Mesenchymal stem cell (in vitro differentiated cells and primary cell): ENCODE measurements around the gene SAA4.

ENCODE experiments used
- DNase-seq: peaks from one replicate; pipeline ENCODE4 v3.0.0-alpha.2; 2013
- H2AFZ ChIP-seq: one replicate; pipeline ENCODE4 v1.6.1; 2013; ENCODE audit warnings: low read depth, mild to moderate bottlenecking, control low read depth, inconsistent platforms, low read length, moderate library complexity
- H2AK5ac ChIP-seq: 2 replicates; pipeline ENCODE4 v1.6.1; 2013; ENCODE audit warnings: low read length, moderate library complexity, mild to moderate bottlenecking, inconsistent platforms; ENCODE audit not compliant: severe bottlenecking
- H2BK120ac ChIP-seq: one replicate; pipeline ENCODE4 v1.6.1; 2013; ENCODE audit warnings: low read depth, mild to moderate bottlenecking, inconsistent platforms, low read length, moderate library complexity
- H2BK12ac ChIP-seq, 2 experiments: one replicate each; pipeline ENCODE4 v1.6.1; 2013; ENCODE audit warnings: inconsistent platforms in 2 of 2, low read length in 2 of 2, mild to moderate bottlenecking in 2 of 2, moderate library complexity in 2 of 2, control low read depth in 1 of 2
- H2BK15ac ChIP-seq: one replicate; pipeline ENCODE4 v1.6.1; 2013; ENCODE audit warnings: mild to moderate bottlenecking, low read depth, inconsistent platforms; ENCODE audit not compliant: poor library complexity, severe bottlenecking
- H2BK5ac ChIP-seq: 2 replicates; pipeline ENCODE4 v1.6.1; 2013; ENCODE audit warnings: low read depth, mild to moderate bottlenecking, low read length, control low read depth, inconsistent platforms; ENCODE audit not compliant: poor library complexity, severe bottlenecking
- H3K14ac ChIP-seq, 2 experiments: one replicate each; pipeline ENCODE4 v1.6.1; 2013; ENCODE audit warnings: inconsistent platforms in 2 of 2, low read length in 2 of 2, control low read depth in 1 of 2, mild to moderate bottlenecking in 1 of 2, moderate library complexity in 1 of 2
- H3K18ac ChIP-seq, 2 experiments: one replicate each; pipeline ENCODE4 v1.6.1; 2013; ENCODE audit warnings: inconsistent platforms in 2 of 2, low read length in 2 of 2, control low read depth in 1 of 2, low read depth in 1 of 2, mild to moderate bottlenecking in 1 of 2
- H3K23ac ChIP-seq, 2 experiments: one replicate each; pipeline ENCODE4 v1.6.1; 2013; ENCODE audit warnings: inconsistent platforms in 2 of 2, low read length in 2 of 2, mild to moderate bottlenecking in 2 of 2, moderate library complexity in 2 of 2, control low read depth in 1 of 2
- H3K27ac ChIP-seq: 2 replicates; pipeline ENCODE4 v1.5.1; 2013; ENCODE audit warnings: mild to moderate bottlenecking, moderate library complexity, low read length, control low read depth, inconsistent platforms; ENCODE audit not compliant: poor library complexity, severe bottlenecking
- H3K27me3 ChIP-seq, 2 experiments: 2 replicates each; pipeline versions ENCODE4 v1.6.1 to v1.7.0; 2013; ENCODE audit warnings: low read length in 2 of 2, mild to moderate bottlenecking in 2 of 2, moderate library complexity in 2 of 2, control low read depth in 1 of 2, inconsistent platforms in 1 of 2; ENCODE audit not compliant: control insufficient read depth in 1 of 2, insufficient read depth in 1 of 2
- H3K36me3 ChIP-seq, 2 experiments: 2 replicates each; pipeline versions ENCODE4 v1.6.1 to v1.7.0; 2013; ENCODE audit warnings: low read length in 2 of 2, control low read depth in 1 of 2, inconsistent platforms in 1 of 2, low read depth in 1 of 2, mild to moderate bottlenecking in 1 of 2; ENCODE audit not compliant: insufficient read depth in 2 of 2, control insufficient read depth in 1 of 2
- H3K4ac ChIP-seq, 2 experiments: one replicate each; pipeline ENCODE4 v1.6.1; 2013; ENCODE audit warnings: inconsistent platforms in 2 of 2, low read length in 2 of 2, mild to moderate bottlenecking in 2 of 2, moderate library complexity in 2 of 2, control low read depth in 1 of 2, low read depth in 1 of 2
- H3K4me1 ChIP-seq: 2 replicates; pipeline ENCODE4 v1.6.1; 2013; ENCODE audit warnings: low read depth, low read length, control low read depth; ENCODE audit not compliant: control insufficient read depth, insufficient read depth
- H3K4me2 ChIP-seq: 2 replicates; pipeline ENCODE4 v1.6.1; 2013; ENCODE audit warnings: low read length, mild to moderate bottlenecking, inconsistent platforms; ENCODE audit not compliant: poor library complexity, severe bottlenecking
- H3K4me3 ChIP-seq, 2 experiments: 2 replicates each; pipeline versions ENCODE4 v1.5.1 to v1.7.0; 2013; ENCODE audit warnings: low read length in 2 of 2, mild to moderate bottlenecking in 2 of 2, control low read depth in 1 of 2, low read depth in 1 of 2; ENCODE audit not compliant: insufficient read depth in 1 of 2
- H3K79me1 ChIP-seq: replicated peaks from 2 replicates; pipeline ENCODE4 v1.6.1; 2013; ENCODE audit warnings: mild to moderate bottlenecking, control low read depth, low read length, inconsistent platforms; ENCODE audit not compliant: poor library complexity, severe bottlenecking
- H3K9ac ChIP-seq: 2 replicates; pipeline ENCODE4 v1.7.0; 2013; ENCODE audit warnings: mild to moderate bottlenecking, low read length, moderate library complexity
- H3K9me3 ChIP-seq: 2 replicates; pipeline ENCODE4 v1.7.0; 2013; ENCODE audit warnings: mild to moderate bottlenecking, low read length; ENCODE audit not compliant: control insufficient read depth
- H4K8ac ChIP-seq: one replicate; pipeline ENCODE4 v1.6.1; 2013; ENCODE audit warnings: inconsistent platforms, mild to moderate bottlenecking, low read length, moderate library complexity
- H4K91ac ChIP-seq: one replicate; pipeline ENCODE4 v1.6.1; 2013; ENCODE audit warnings: mild to moderate bottlenecking, low read length, inconsistent platforms
- WGBS: methylation state at CpG from one replicate; pipeline ENCODE4 v1.1.7; 2013; ENCODE audit warnings: mixed read lengths; 5-methylcytosine and 5-hydroxymethylcytosine counted together

The SAA4 gene

GRCh38 chr11:18235394-18236334 lies 938 bp downstream of the SAA4 start:
- Histone ChIP-seq H3K4me2 (no peak overlapping the region), H3K9ac (no peak overlapping the region), H2BK5ac (no peak overlapping the region), H2BK120ac (no peak overlapping the region), H2AK5ac (no peak overlapping the region), H3K27me3 (peaks cover 21 to 38% of the 10 kb centered on the region in 2 experiments), H4K8ac (no peak overlapping the region), H3K27ac (no peak overlapping the region), H2AFZ (no peak overlapping the region), H2BK12ac (no peak overlapping the region), H3K4ac (no peak overlapping the region), H3K14ac (no peak overlapping the region), H4K91ac (no peak overlapping the region), H3K36me3 (no peaks in the 10 kb centered on the region), H3K4me1 (no peaks in the 10 kb centered on the region), H3K18ac (no peak overlapping the region), H3K4me3 (no peak overlapping the region), H3K9me3 (no peaks in the 10 kb centered on the region), H2BK15ac (no peak overlapping the region), H3K79me1 (no peaks in the 10 kb centered on the region), H3K23ac (no peak overlapping the region)
- WGBS = 45% methylated on average over 5 of the region's 8 CpGs
- DNase-seq = no peak

GRCh38 chr11:18233912-18234311 lies 2.7 kb downstream of the SAA4 start:
- 91% methylated on average over 2 of the region's 4 CpGs for WGBS
- Histone ChIP-seq H2AK5ac (no peak overlapping the region), H3K27ac (no peak overlapping the region)

GRCh38 chr11:18230859-18231258 lies 5.7 kb downstream of the SAA4 start:
- no peak overlapping the region for H3K9ac ChIP-seq
- no peak overlapping the region for H2AK5ac ChIP-seq
- H2BK120ac ChIP-seq = no peak overlapping the region
- no peaks in the 10 kb centered on the region for H3K4me1 ChIP-seq
- peaks cover 8 to 22% of the 10 kb centered on the region in 2 experiments for H3K27me3 ChIP-seq
- H2BK15ac ChIP-seq = no peak overlapping the region
- H3K79me1 ChIP-seq = no peaks in the 10 kb centered on the region
- H3K36me3 ChIP-seq = no peaks in the 10 kb centered on the region
- no peak overlapping the region for H3K4ac ChIP-seq
- H3K4me2 ChIP-seq = no peak overlapping the region
- H3K18ac ChIP-seq = no peak overlapping the region
- H2BK12ac ChIP-seq = no peak overlapping the region
- no peak overlapping the region for H3K4me3 ChIP-seq
- no peak for DNase-seq
- 81% methylated on average over 2 of the region's 2 CpGs for WGBS
- H2AFZ ChIP-seq = no peak overlapping the region
- H3K27ac ChIP-seq = no peak overlapping the region
- no peak overlapping the region for H2BK5ac ChIP-seq
- H3K23ac ChIP-seq = no peak overlapping the region
- H4K8ac ChIP-seq = no peak overlapping the region
- no peak overlapping the region for H3K14ac ChIP-seq
- H3K9me3 ChIP-seq = no peaks in the 10 kb centered on the region
- no peak overlapping the region for H4K91ac ChIP-seq

More at GRCh38 chr11:18233912-18234311, 2.7 kb downstream of the SAA4 start:
- H3K9me3 ChIP-seq = no peaks in the 10 kb centered on the region
- H3K4me2 ChIP-seq = no peak overlapping the region
- H3K79me1 ChIP-seq = no peaks in the 10 kb centered on the region
- H2BK120ac ChIP-seq = no peak overlapping the region
- no peak overlapping the region for H3K14ac ChIP-seq
- H2AFZ ChIP-seq = no peak overlapping the region
- H4K91ac ChIP-seq = no peak overlapping the region
- no peak overlapping the region for H2BK15ac ChIP-seq
- no peak overlapping the region for H3K4me3 ChIP-seq
- no peak overlapping the region for H2BK5ac ChIP-seq
- H3K4ac ChIP-seq = no peak overlapping the region
- H3K4me1 ChIP-seq = no peaks in the 10 kb centered on the region
- peaks cover 15 to 25% of the 10 kb centered on the region in 2 experiments for H3K27me3 ChIP-seq
- DNase-seq = no peak
- H3K18ac ChIP-seq = no peak overlapping the region
- H2BK12ac ChIP-seq = no peak overlapping the region
- H3K23ac ChIP-seq = no peak overlapping the region
- H4K8ac ChIP-seq = no peak overlapping the region
- H3K9ac ChIP-seq = no peak overlapping the region
- H3K36me3 ChIP-seq = no peaks in the 10 kb centered on the region

GRCh38 chr11:18229501-18229900 lies 7.1 kb downstream of the SAA4 start:
- Histone ChIP-seq H3K4ac (no peak overlapping the region), H3K27ac (no peak overlapping the region), H4K91ac (no peak overlapping the region), H2AFZ (no peak overlapping the region), H3K4me1 (no peaks in the 10 kb centered on the region), H3K9me3 (no peaks in the 10 kb centered on the region), H3K4me3 (no peak overlapping the region), H2BK12ac (no peak overlapping the region), H3K14ac (no peak overlapping the region), H3K23ac (no peak overlapping the region), H3K79me1 (no peaks in the 10 kb centered on the region), H4K8ac (no peak overlapping the region), H2BK15ac (no peak overlapping the region), H2AK5ac (no peak overlapping the region), H2BK5ac (no peak overlapping the region), H2BK120ac (no peak overlapping the region), H3K4me2 (no peak overlapping the region), H3K18ac (no peak overlapping the region), H3K9ac (no peak overlapping the region), H3K27me3 (peaks cover 3 to 22% of the 10 kb centered on the region in 2 experiments), H3K36me3 (no peaks in the 10 kb centered on the region)
- DNase-seq = no peak
- WGBS = 100% methylated on average over 1 of the region's 3 CpGs
